HepG2 (cell line): ENCODE data around the gene C1QB. TPM values are rescaled to one million over a fixed set of nuclear protein-coding genes. Genes with fewer than 3 reads are reported as not detected.

Source experiments
- ATAC-seq: fragments of 200-7000 bp; cut with Tn5 transposase; 3 replicates; pipeline ENCODE4 v1.9.1; 2020; ENCODE audit warnings: mild to moderate bottlenecking, moderate library complexity
- BruUV-seq: library from RNA; stranded (reverse); fragments of 400-500 nt; replicated peaks from 2 replicates; lab custom pipeline; 2021; lab: Mats Ljungman, UMichigan
- CTCF ChIA-PET: fragments of 300-600 bp; formaldehyde crosslinking; extraction: SDS; loops from one replicate; lab custom pipeline; 2021; ENCODE audit warnings: low total read pairs, inconsistent platforms, low intra/inter-chr PET ratio; lab: Yijun Ruan, JAX
- POLR2A ChIA-PET: fragments of 350-600 bp; sonication (Branson Sonifier 250); formaldehyde crosslinking; loops from one replicate; lab custom pipeline; 2020; ENCODE audit warnings: antibody characterized with exemption, inconsistent platforms; lab: Yijun Ruan, JAX
- DNase-seq: peaks from one replicate; pipeline ENCODE4 v3.0.0-alpha.2; 2015; ENCODE audit warnings: low spot score
- FAIRE-seq: peaks from 3 replicates; lab custom pipeline; 2011; peaks lifted over from hg19 to GRCh38; lab: Jason Lieb, UNC
- H2AFZ ChIP-seq: one replicate; pipeline ENCODE4 v1.6.1; 2011; ENCODE audit warnings: low read length, inconsistent platforms
- H3K27ac ChIP-seq: fragments of 300-600 bp; 3 replicates; pipeline ENCODE4 v1.8.0; 2011; ENCODE audit warnings: mixed run types, mild to moderate bottlenecking, mixed read lengths, low read length, inconsistent platforms; ENCODE audit not compliant: insufficient read depth; ENCODE audit errors: extremely low read length
- H3K27me3 ChIP-seq, 2 experiments: fragments of 200-600 bp in 1 of 2; 2 replicates in 1 of 2; 3 replicates in 1 of 2; pipeline versions ENCODE4 v1.6.0 to v1.8.0; 2011; ENCODE audit warnings: low read length in 2 of 2, mild to moderate bottlenecking in 2 of 2, moderate library complexity in 2 of 2, inconsistent platforms in 1 of 2; ENCODE audit not compliant: insufficient read depth in 2 of 2, control insufficient read depth in 1 of 2
- H3K36me3 ChIP-seq, 2 experiments: fragments of 200-600 bp in 1 of 2; replicated peaks in 1 of 2; 2 replicates in 1 of 2; 3 replicates in 1 of 2; pipeline versions ENCODE4 v1.5.1 to v1.8.0; 2011; ENCODE audit warnings: low read length in 2 of 2, inconsistent platforms in 1 of 2; ENCODE audit not compliant: insufficient read depth in 2 of 2, control insufficient read depth in 1 of 2
- H3K4me1 ChIP-seq: 2 replicates; pipeline ENCODE4 v1.5.1; 2012; ENCODE audit warnings: low read length, inconsistent platforms; ENCODE audit not compliant: insufficient read depth
- H3K4me2 ChIP-seq: 2 replicates; pipeline ENCODE4 v1.6.0; 2011; ENCODE audit warnings: low read depth, low read length, inconsistent platforms
- H3K4me3 ChIP-seq, 3 experiments: fragments of 200-600 bp in 1 of 3; sonication (generic), shearing (Covaris generic) in 1 of 3; replicated peaks in 1 of 3; 2 replicates each; pipeline ENCODE4 v1.5.1; 2011 to 2016; ENCODE audit warnings: low read length in 3 of 3, inconsistent platforms in 2 of 3, low read depth in 2 of 3, mild to moderate bottlenecking in 2 of 3, control low read depth in 1 of 3, mixed read lengths in 1 of 3; ENCODE audit not compliant: insufficient read depth in 1 of 3
- H3K79me2 ChIP-seq: one replicate; pipeline ENCODE4 v1.6.1; 2011; ENCODE audit warnings: low read length, inconsistent platforms; ENCODE audit not compliant: insufficient read depth
- H3K9ac ChIP-seq: 2 replicates; pipeline ENCODE4 v1.6.0; 2011; ENCODE audit warnings: mild to moderate bottlenecking, low read depth, low read length, inconsistent platforms; ENCODE audit not compliant: insufficient read depth
- H3K9me3 ChIP-seq: 2 replicates; pipeline ENCODE4 v1.5.1; 2012; ENCODE audit warnings: mild to moderate bottlenecking, low read length
- H4K20me1 ChIP-seq: 2 replicates; pipeline ENCODE4 v1.6.0; 2011; ENCODE audit warnings: inconsistent platforms, mild to moderate bottlenecking, low read length, moderate library complexity; ENCODE audit not compliant: insufficient read depth
- CAMTA2 ChIP-seq: sonication (generic); formaldehyde crosslinking; IDR thresholded peaks from 2 replicates; pipeline ENCODE4 v1.4.0; 2020; ENCODE audit warnings: mild to moderate bottlenecking, missing genetic modification reagents, borderline replicate concordance
- CHCHD3 ChIP-seq: sonication (generic); formaldehyde crosslinking; IDR thresholded peaks from 2 replicates; pipeline ENCODE4 v1.8.0; 2022; ENCODE audit warnings: mild to moderate bottlenecking, missing genetic modification reagents, moderate library complexity
- CREM ChIP-seq, 2 experiments: sonication (generic) in 1 of 2; formaldehyde crosslinking in 1 of 2; IDR thresholded peaks; 2 replicates each; pipeline versions ENCODE4 v1.4.0 to v1.6.1; 2016 to 2020; ENCODE audit warnings: antibody characterized with exemption in 1 of 2, mild to moderate bottlenecking in 1 of 2, missing genetic modification reagents in 1 of 2
- CTCF ChIP-seq: sonication (generic); formaldehyde crosslinking; IDR thresholded peaks from 2 replicates; pipeline ENCODE4 v1.5.0; 2020; ENCODE audit warnings: mild to moderate bottlenecking, missing genetic modification reagents, moderate library complexity
- FOXO4 ChIP-seq: sonication (generic); formaldehyde crosslinking; conservative IDR thresholded peaks from 2 replicates; pipeline ENCODE4 v1.8.1; 2023; ENCODE audit warnings: missing genetic modification reagents
- HOMEZ ChIP-seq: IDR thresholded peaks from 2 replicates; pipeline ENCODE4 v1.6.1; 2016; ENCODE audit warnings: low read depth
- ISL2 ChIP-seq: sonication (generic); formaldehyde crosslinking; IDR thresholded peaks from 2 replicates; pipeline ENCODE4 v1.5.0; 2020; ENCODE audit warnings: missing genetic modification reagents
- PHF20 ChIP-seq: sonication (generic); formaldehyde crosslinking; IDR thresholded peaks from 2 replicates; pipeline ENCODE4 v1.5.0; 2020; ENCODE audit warnings: mild to moderate bottlenecking, missing genetic modification reagents
- ZBTB37 ChIP-seq: sonication (generic); formaldehyde crosslinking; IDR thresholded peaks from 2 replicates; pipeline ENCODE4 v1.4.0; 2020; ENCODE audit warnings: mild to moderate bottlenecking, missing genetic modification reagents
- WGBS: methylation state at CpG from one replicate; pipeline ENCODE4 v1.1.6; 2017; ENCODE audit warnings: low lambda C conversion rate; 5-methylcytosine and 5-hydroxymethylcytosine counted together
- in situ Hi-C: cut with HindIII; loops from 2 replicates; pipeline ENCODE4 v1.10.0; 2017; ENCODE audit warnings: low pct_unique_long_range_greater_than_20kb; ENCODE audit not compliant: extremely low pct_ligation_motif_present
- intact Hi-C: fragments of 100-400 bp; cut with micrococcal nuclease; formaldehyde crosslinking; loops from one replicate; pipeline ENCODE4 v1.10.0; 2022; ENCODE audit not compliant: unreplicated experiment
- polyA plus RNA-seq, 8 experiments: library from polyadenylated mRNA; depleted of rRNA in 3 of 8; stranded (reverse) in 7 of 8; unstranded in 1 of 8; fragments of >200 nt; fragmentation: Illumina TruSeq in 4 of 8; extraction: Trizol in 4 of 8; gene quantifications; 2 replicates each; pipeline versions ENCODE4 v1.2.1 to v1.2.3, GENCODE V29; 2011 to 2016; ENCODE audit warnings: low read depth in 4 of 8, missing spikeins in 1 of 8, mixed read lengths in 1 of 8; ENCODE audit not compliant: insufficient read depth in 1 of 8
- total RNA-seq, 5 experiments: library from RNA; depleted of rRNA; stranded (reverse); fragments of >200 nt; fragmentation: Illumina TruSeq; extraction: Trizol; gene quantifications; 2 replicates each; pipeline ENCODE4 v1.2.3, GENCODE V29; 2016; ENCODE audit warnings: low read depth in 1 of 5
- TF ChIP-seq, protein P1 (sequence below): sonication (generic); formaldehyde crosslinking; IDR thresholded peaks from 2 replicates; pipeline ENCODE4 v1.4.0; 2020; ENCODE audit warnings: missing genetic modification reagents
- TF ChIP-seq, protein P2 (sequence below): IDR thresholded peaks from 2 replicates; pipeline ENCODE4 v1.6.1; 2016
- TF ChIP-seq, protein P3 (sequence below): sonication (generic); formaldehyde crosslinking; IDR thresholded peaks from 2 replicates; pipeline ENCODE4 v1.8.1; 2023; ENCODE audit warnings: mild to moderate bottlenecking, missing genetic modification reagents, borderline replicate concordance

The C1QB gene
- total and polyA plus RNA-seq, 2 of the 13 experiments (the other 11 are each of a cell fraction or from before 2014, with no cell fraction given): not detected

GRCh38 chr1:22641247-22641646, 11.8 kb upstream of the C1QB start:
- no peak overlapping the region for H3K9ac ChIP-seq
- DNase-seq (no peak), ATAC-seq (no peak), FAIRE-seq (no peak)
- no peak overlapping the region for H3K4me3 ChIP-seq
- ChIA-PET POLR2A (no interaction called here), CTCF (interaction anchor here (1.4 to 3.4 kb wide), 2 partner anchors 220 to 225 kb away, joined by 7 to 43 read pairs; no protein-coding TSS in a partner anchor)
- H3K4me1 ChIP-seq: no peaks in the 10 kb centered on the region
- H4K20me1 ChIP-seq: peaks cover 3% of the 10 kb centered on the region; the same call in 1 of the 2 replicates
- no peak overlapping the region for H2AFZ ChIP-seq
- BruUV-seq: no TSS peak
- intact Hi-C loops: no loop called here
- no peak overlapping the region for H3K4me2 ChIP-seq
- in situ Hi-C loops: loop anchor here (5.0 to 10.0 kb wide), 2 partner anchors 224 to 506 kb away; no protein-coding TSS in a partner anchor
- no peaks in the 10 kb centered on the region for H3K79me2 ChIP-seq
- 13% methylated on average over 8 of the region's 8 CpGs for WGBS
- no peak overlapping the region for H3K27ac ChIP-seq
- no peaks in the 10 kb centered on the region for H3K36me3 ChIP-seq
- H3K27me3 ChIP-seq: peaks cover 6 to 19% of the 10 kb centered on the region in 2 experiments; a peak in 3 of 5 replicates
- no peaks in the 10 kb centered on the region for H3K9me3 ChIP-seq
- TF ChIP-seq, protein P1, sequence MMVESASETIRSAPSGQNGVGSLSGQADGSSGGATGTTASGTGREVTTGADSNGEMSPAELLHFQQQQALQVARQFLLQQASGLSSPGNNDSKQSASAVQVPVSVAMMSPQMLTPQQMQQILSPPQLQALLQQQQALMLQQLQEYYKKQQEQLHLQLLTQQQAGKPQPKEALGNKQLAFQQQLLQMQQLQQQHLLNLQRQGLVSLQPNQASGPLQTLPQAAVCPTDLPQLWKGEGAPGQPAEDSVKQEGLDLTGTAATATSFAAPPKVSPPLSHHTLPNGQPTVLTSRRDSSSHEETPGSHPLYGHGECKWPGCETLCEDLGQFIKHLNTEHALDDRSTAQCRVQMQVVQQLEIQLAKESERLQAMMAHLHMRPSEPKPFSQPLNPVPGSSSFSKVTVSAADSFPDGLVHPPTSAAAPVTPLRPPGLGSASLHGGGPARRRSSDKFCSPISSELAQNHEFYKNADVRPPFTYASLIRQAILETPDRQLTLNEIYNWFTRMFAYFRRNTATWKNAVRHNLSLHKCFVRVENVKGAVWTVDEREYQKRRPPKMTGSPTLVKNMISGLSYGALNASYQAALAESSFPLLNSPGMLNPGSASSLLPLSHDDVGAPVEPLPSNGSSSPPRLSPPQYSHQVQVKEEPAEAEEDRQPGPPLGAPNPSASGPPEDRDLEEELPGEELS (CRISPR knock-in tag): no peak
- TF ChIP-seq PHF20: no peak
- TF ChIP-seq, protein P2, sequence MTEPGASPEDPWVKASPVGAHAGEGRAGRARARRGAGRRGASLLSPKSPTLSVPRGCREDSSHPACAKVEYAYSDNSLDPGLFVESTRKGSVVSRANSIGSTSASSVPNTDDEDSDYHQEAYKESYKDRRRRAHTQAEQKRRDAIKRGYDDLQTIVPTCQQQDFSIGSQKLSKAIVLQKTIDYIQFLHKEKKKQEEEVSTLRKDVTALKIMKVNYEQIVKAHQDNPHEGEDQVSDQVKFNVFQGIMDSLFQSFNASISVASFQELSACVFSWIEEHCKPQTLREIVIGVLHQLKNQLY: no peak
- no peak for TF ChIP-seq FOXO4 (CRISPR knock-in tag)
- no peak for TF ChIP-seq ZBTB37 (CRISPR knock-in tag)
- TF ChIP-seq ISL2 (CRISPR knock-in tag): no peak
- TF ChIP-seq, protein P3, sequence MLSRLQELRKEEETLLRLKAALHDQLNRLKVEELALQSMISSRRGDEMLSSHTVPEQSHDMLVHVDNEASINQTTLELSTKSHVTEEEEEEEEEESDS (CRISPR knock-in tag): no peak
- TF ChIP-seq CREM (IDR thresholded peaks at IDR 0.05): no peak
- no peak for TF ChIP-seq CREM (CRISPR knock-in tag; IDR thresholded peaks at IDR 0.05)
- no peak for TF ChIP-seq CTCF (CRISPR knock-in tag)
- no peak for TF ChIP-seq HOMEZ (CRISPR knock-in tag)
- no peak for TF ChIP-seq CAMTA2 (CRISPR knock-in tag)
- TF ChIP-seq CHCHD3: no peak
